Activated naive CD4-positive, alpha-beta T cell (primary cell): ENCODE measurements around the gene HIPK2.

ENCODE experiments used
- DNase-seq, 4 experiments: peaks; one replicate each; lab custom pipeline; 2025; lab: John Stamatoyannopoulos, UW

The HIPK2 gene

GRCh38 chr7:139648941-139649425 is 128.8 kb downstream of the HIPK2 start:
- DNase-seq = no peak

DNA sequence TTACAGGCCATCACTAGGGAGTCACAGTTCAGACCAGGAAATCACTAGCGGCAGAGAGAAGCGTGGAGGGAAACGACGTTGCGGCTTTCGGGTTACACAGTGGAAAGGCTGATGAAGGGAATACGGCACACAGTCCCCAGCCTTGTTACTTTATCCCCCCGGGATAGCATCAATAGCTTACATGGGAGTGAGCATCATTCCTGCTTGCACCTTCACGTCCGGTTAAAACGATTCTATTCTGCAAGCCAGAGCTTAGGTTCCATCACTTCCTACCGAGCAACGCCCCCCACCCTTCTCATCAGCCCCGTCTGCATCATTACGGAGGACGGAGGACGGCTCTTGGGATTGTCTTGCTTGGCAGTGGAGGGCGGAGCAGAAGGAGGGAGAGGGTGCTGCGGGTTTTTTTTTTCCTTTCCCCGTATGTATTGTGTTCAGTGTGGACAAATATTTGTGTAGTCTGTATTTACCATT is 129.4 kb downstream of the HIPK2 start:
- no peak for DNase-seq

GRCh38 chr7:139647814-139648390 is 129.9 kb downstream of the HIPK2 start:
- DNase-seq = no peak

DNA sequence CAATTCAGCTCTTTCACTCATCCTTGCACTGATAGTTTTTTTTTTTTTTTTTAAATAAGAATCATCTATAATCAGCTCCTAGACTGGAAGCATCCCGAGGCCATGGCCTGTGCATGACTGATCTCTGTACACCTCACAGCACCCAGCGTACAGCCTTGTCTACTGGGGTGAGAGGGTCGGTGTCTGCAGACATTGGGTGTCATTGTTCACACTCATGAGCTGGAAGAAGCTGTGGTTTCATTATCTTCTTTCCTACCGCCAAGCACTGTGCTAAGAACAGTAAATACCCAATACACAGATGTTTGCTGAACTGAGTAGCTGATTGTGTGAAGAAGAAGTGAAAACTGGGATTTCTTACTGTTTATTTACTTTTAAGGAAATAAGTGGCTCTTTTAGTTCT is 130.7 kb downstream of the HIPK2 start:
- DNase-seq = no peak

DNA sequence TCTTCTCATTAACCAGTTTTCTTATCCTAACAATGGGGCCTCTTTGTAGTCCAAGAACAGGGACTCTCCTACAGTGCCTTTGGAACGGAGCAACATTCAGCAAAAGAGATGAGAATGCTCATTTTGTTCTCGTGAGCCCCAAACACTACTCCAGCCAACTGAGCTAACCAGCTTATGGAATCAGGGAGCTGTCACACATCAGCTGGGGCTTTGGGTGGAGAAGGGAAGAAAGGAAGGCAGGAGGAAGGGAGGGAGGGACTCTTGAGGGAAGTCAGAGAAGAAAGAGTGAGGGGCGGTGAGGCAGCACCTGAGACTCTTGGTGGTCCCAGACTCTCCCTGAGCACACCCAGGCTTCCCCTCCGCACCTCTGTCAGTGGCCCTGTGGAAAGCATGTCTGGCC is 131.2 kb downstream of the HIPK2 start:
- no peak for DNase-seq

DNA sequence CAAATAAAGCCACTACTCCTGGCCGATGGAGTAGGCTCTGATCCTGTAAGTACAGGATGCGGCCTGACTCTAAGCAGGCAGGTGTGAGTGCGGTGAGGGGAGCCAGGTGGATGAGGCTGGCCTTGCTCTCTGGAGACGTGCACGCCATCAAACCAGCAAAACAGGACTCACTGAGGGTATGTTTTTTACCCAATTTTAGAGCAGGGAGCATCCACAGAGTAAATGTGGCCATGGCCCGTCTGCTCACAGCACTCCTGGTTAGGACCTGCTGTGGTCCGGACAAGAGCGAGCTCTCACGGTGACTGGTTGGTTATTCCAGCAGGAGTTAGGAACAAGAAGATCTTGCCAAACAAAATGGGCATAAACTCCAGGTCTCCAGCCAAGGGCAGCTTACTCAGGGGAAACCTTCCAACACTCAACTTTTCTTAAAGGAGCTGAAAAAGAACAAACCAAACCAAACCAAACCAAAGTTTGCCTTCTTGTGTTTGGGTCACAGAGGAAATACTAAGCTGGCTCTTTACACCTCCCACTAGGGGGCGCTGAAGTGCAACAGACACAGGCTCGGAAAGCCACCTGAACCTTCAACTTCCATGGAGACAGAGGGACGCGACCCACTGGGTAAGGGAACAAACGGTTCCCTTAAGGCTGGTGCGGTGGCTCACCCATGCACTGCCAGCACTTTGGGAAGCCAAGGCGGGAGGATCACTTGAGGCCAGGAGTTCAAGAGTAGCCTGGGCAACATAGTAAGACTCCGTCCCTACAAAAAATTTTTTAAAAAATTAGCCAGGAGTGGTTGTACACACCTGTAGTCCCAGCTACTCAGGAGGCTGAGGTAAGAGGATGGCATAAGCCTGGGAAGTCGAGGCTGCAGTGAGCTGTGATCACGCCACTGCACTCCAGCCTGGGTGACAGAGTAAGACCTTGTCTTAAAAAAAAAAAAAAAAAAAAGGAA is 131.9 kb downstream of the HIPK2 start:
- peak; percentile 51 to 74 (median 72) for DNase-seq

DNA sequence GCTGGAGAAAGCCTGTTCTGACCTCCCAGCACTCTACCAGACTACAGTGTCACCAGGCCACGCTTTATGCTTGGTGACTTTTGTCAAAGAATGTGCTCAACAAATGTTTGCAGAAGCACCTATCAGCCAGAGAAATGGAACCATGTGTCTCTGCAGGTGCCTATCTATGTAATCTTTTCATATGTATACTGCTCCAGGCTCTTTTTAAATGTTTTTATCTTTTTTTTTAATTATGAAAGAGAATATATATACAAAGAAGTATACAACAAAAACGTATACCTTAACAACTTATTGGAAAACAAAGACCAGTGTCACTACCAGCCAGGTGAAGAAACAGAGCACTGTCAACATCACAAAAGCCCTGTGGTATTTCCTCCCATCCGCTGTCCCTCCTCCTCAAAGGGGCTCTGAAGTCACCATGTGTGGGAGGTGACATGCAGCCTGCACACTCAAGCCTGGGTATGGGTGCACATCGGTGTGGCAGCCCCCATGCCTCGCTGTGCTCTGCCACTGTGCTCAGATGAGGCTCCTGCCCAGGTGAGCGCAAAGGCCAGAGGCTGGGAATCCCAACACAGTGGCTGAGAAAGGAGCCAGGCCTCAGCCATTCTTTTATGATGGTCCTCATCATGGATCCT is 133.7 kb downstream of the HIPK2 start:
- DNase-seq = no peak

DNA sequence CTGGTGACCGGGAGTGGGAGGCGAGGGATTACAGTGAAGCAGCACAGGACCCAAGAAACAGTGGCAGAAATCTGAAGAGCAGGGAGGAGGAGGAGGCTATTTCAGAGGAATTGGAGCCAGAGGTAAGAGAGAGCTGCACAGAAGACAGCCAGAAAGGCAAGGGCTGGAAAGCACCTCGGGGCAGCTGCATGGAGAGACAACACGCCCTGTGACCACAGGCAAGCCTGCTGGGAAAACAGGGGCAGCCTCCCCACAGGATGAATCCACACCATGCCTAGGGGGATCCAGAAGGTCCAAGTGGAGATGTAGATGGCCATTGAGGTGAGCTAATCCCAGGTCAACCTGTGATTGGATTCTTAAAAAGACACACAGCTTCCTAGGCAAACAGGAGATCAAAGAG is 135.5 kb downstream of the HIPK2 start:
- no peak for DNase-seq

- DNase-seq = no peak
These were observed 136.3 kb downstream of the HIPK2 start for GRCh38 chr7:139641337-139641992.

DNA sequence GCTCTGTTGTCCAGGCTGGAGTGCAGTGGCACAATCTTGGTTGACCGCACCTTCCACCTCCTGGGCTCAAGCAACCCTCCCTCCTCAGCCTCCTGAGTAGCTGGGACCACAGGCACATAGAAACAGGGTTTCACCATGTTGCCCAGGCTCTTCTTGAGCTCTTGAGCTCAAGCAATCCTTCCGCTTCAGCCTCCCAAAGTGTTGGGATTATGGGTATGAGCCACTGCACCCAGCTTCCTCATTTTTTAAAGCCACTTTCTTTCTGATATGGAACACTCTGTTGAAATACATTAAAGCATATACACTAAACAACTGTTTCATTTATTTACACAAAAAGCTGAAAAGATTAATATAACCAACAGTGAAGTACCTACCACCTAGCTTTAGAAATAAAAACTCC is 137.1 kb downstream of the HIPK2 start:
- DNase-seq = no peak

GRCh38 chr7:139639563-139639962 is 138.2 kb downstream of the HIPK2 start:
- no peak for DNase-seq

DNA sequence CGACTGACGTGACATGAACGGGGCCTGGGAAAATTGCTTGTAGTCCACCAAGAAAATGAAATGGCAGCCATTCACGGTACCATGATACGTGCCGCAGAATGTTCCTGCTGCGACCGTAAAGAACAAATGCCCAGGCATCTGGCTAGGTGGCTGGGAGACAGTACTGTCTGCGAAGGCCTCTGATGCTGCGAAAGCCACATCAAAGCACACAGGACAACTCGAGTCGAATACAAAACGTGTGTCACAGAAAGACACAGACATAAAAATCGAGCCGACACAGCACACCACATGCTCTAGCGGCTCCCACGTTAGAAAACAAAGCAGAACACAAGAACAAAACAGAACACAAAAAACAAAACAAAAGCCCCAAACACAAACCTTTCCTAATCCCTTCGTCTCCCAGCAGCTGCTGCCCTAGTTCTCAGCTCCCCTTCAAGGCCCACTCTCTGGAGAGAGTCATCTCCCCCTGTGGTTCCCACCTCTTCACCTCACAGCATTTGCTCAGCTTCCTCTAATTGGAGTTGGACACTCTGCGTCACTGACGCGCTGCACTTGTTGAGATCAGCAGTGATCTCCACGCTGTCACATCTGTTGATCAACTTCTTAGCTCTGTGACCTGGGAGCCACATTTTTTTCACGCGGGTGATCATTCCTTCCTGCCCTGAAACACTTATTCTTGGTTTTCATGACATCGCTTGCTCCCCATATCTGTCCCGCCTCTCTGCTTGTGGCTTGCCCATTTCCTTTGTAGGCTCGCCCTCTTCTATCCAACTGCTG is 142.1 kb downstream of the HIPK2 start:
- DNase-seq = peak; percentile 12 to 57 (median 30)

DNA sequence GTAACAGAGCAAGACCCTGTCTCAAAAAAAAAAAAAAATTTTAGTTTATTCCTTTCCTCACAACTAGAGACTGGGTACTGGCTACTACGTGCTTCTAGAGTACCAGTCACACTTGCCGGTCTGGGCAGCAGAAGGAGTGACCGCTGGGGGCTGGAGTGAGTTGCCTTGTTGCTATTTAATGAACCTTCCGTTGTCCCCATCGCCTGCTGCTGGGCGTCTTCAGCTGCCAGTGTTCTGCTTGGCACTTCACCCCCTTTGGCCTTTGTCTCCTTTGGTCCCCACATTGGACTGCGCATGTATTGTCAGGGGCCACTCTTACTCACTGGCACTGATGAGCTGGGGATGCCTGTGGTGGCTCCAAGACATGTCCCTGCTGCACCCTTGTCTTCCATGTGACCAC is 143.7 kb downstream of the HIPK2 start:
- DNase-seq = no peak

DNA sequence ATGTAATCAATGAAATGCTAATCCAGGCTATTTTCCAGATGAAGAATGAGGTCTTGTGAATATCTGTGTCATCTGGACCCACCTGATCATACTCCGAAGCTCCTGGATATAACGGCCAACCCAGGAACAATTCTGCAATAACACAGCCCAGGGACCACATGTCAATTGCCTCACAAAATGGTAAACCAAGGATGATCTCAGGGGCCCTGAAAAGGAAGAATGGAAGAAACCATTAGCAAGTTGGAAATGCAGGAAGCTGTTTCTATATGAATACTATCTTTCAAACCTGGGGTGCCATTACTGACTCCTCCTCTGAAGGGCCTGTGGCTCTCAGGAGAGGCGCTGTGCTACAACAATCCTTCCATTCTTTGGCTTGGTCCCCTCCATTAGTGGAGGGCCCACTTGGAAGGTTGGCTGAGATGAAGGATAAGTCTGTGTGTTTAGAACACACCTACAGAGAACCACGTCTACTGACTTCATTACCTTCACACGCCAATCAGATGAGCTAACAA is 146.2 kb downstream of the HIPK2 start:
- no peak for DNase-seq

- DNase-seq = no peak
These were observed 146.9 kb downstream of the HIPK2 start for GRCh38 chr7:139630643-139631519.

- DNase-seq = no peak
These were observed 148.3 kb downstream of the HIPK2 start for GRCh38 chr7:139629392-139630082.

DNA sequence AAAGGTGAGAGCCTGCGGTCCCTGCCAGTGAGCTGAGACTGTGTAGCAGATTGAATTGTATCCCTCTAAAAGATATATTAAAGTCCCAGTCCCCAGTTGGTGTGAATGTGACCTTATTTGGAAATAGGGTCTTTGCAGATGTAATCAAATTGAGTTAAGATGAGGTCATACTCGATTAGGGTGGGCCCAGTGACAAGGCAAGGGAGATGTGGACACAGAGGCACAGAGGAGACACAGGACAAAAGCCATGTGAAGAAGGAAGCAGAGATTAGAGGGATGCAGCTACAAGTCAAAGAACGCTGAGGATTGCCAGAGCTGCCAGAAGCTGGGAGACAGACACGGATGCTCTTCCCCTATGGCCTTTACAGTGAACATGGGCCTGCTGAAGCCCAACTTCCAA is 150.0 kb downstream of the HIPK2 start:
- no peak for DNase-seq

GRCh38 chr7:139626817-139627216 is 151.0 kb downstream of the HIPK2 start:
- DNase-seq = peak in 1 of 4 experiments; percentile 13

DNA sequence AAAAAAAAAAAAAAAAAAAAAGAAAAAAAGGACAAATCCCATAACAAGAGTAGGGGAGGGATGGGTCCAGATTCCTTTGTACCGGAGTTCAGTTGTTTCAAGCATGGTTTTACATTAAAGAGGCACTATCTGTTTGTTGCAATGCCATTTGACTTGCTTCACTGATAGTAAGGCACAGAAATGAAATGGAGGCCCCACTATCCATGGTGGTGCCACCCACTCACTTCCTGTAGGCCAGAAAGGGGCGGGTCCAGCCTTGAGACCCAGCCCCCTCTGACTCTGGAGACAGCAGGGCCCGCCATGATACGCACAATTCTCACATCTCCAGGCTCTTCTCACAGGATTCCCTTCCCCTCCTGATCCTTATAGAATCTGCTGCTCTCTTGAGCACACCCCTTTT is 154.3 kb downstream of the HIPK2 start:
- no peak for DNase-seq
